ENCODE data around the gene CAMTA2. TPM values are rescaled to one million over a fixed set of nuclear protein-coding genes. Genes with fewer than 3 reads are reported as not detected.

The CAMTA2 gene
- total RNA-seq, 1 donor from 2014 or later = 43.1 TPM

DNA sequence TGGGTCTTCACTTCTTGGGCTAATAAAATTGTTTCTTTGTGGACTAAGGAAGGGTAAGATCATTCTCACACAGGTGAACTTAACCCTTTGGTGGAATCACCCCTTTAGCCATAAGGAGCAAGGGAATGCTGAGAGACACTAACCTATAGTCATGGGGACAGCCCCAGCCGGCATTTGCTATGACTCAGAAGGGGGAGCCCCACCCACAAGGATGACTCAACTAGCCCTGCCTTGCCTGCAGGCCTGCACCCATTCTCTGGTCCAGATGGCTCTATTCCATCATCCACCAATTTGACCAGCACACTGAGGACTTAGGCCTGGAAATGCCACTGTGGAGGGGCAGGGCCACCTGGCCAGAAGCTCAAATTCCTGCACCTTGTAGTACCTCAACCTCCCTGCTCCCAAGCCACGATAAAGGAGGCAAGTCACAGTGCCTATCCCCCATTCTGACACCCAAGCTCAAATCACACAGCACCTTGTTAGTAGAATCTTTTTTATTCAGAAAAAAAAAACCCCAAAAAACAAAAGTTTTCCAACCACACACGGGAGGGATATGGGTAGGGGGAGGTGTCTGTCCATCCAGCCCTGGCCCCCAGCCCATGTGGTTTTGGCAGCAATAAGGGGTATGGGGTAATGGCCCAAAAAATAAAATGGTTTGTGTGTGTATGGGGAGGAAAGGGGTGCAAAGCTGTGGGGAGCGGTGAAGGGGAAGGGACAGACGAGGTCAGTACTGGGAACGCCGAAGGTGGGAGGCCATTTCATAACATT, 42.1 kb downstream of the CAMTA2 start:
- TF ChIP-seq, protein P1, sequence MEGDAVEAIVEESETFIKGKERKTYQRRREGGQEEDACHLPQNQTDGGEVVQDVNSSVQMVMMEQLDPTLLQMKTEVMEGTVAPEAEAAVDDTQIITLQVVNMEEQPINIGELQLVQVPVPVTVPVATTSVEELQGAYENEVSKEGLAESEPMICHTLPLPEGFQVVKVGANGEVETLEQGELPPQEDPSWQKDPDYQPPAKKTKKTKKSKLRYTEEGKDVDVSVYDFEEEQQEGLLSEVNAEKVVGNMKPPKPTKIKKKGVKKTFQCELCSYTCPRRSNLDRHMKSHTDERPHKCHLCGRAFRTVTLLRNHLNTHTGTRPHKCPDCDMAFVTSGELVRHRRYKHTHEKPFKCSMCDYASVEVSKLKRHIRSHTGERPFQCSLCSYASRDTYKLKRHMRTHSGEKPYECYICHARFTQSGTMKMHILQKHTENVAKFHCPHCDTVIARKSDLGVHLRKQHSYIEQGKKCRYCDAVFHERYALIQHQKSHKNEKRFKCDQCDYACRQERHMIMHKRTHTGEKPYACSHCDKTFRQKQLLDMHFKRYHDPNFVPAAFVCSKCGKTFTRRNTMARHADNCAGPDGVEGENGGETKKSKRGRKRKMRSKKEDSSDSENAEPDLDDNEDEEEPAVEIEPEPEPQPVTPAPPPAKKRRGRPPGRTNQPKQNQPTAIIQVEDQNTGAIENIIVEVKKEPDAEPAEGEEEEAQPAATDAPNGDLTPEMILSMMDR (IDR thresholded peaks at IDR 0.05; ENCODE audit: insufficient read depth, low read depth, low read length) = no peak
- TF ChIP-seq EZH2 (IDR thresholded peaks at IDR 0.05; ENCODE audit: insufficient read depth, low read length) = no peak
- H4K20me1 ChIP-seq (ENCODE audit: insufficient read depth, low read length) = peaks cover 60% of the 10 kb centered on the region
- DNase-seq (ENCODE audit: low read depth) = peak; percentile 86
- H3K4me2 ChIP-seq (ENCODE audit: low read length) = peak overlapping the region; percentile 99
- H3K9ac ChIP-seq (ENCODE audit: low read length) = peak overlapping the region; percentile 93
- H3K27ac ChIP-seq (ENCODE audit: low read depth, low read length) = peak overlapping the region; percentile 89
- peaks cover 25% of the 10 kb centered on the region for H3K36me3 Mint-ChIP-seq (ENCODE audit: low read depth, unreplicated experiment)
- no peaks in the 10 kb centered on the region for H3K9me3 ChIP-seq (ENCODE audit: insufficient read depth, low read depth, low read length)
- H3K4me1 ChIP-seq (ENCODE audit: insufficient read depth, low read length) = peaks cover 35% of the 10 kb centered on the region
- H3K27me3 Mint-ChIP-seq (ENCODE audit: low read depth, unreplicated experiment) = no peaks in the 10 kb centered on the region
- peak; percentile 64 for FAIRE-seq
- H3K27ac Mint-ChIP-seq (ENCODE audit: unreplicated experiment) = peak overlapping the region; percentile 96
- H3K4me1 Mint-ChIP-seq (ENCODE audit: low read depth, unreplicated experiment) = peaks cover 33% of the 10 kb centered on the region
- peaks cover 37% of the 10 kb centered on the region for H3K36me3 ChIP-seq (ENCODE audit: insufficient read depth, low read length)
- H3K79me2 ChIP-seq (ENCODE audit: insufficient read depth, low read length) = peaks cover 79% of the 10 kb centered on the region
- no peak overlapping the region for H2AFZ ChIP-seq (ENCODE audit: low read depth, low read length)
- H3K9me3 Mint-ChIP-seq (ENCODE audit: unreplicated experiment) = no peaks in the 10 kb centered on the region
- no peaks in the 10 kb centered on the region for H3K27me3 ChIP-seq (ENCODE audit: insufficient read depth, low read length)
- H3K4me3 ChIP-seq (ENCODE audit: insufficient read depth, low read depth, low read length) = peak overlapping the region; percentile 82
- H3K4me3 Mint-ChIP-seq (ENCODE audit: unreplicated experiment) = peak overlapping the region; percentile 98

DNA sequence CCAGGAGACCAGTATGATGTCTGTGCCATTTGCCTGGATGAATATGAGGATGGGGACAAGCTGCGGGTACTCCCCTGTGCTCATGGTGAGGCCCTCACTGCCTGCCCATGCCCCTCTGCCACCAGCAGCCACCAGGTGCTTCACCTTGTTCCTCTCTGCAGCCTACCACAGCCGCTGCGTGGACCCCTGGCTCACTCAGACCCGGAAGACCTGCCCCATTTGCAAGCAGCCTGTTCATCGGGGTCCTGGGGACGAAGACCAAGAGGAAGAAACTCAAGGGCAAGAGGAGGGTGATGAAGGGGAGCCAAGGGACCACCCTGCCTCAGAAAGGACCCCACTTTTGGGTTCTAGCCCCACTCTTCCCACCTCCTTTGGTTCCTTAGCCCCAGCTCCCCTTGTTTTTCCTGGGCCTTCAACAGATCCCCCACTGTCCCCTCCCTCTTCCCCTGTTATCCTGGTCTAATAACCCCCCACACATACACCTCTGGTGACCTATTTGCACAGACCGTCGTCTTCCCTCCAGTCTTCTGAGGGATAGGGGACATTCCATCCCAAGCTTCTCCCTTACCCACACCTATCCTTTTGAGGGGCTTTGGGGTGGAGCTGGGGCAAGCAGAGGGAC, 42.8 kb downstream of the CAMTA2 start:
- Histone ChIP-seq H3K4me2 (ENCODE audit: low read length) (peak overlapping the region; percentile 99), H2AFZ (ENCODE audit: low read depth, low read length) (no peak overlapping the region), H3K27me3 (ENCODE audit: insufficient read depth, low read length) (no peaks in the 10 kb centered on the region), H3K9ac (ENCODE audit: low read length) (peak overlapping the region; percentile 93), H3K4me1 (ENCODE audit: insufficient read depth, low read length) (peaks cover 31% of the 10 kb centered on the region), H3K27ac (ENCODE audit: low read depth, low read length) (peak overlapping the region; percentile 89), H3K36me3 (ENCODE audit: insufficient read depth, low read length) (peaks cover 37% of the 10 kb centered on the region), H3K4me3 (ENCODE audit: insufficient read depth, low read depth, low read length) (peak overlapping the region; percentile 82), H4K20me1 (ENCODE audit: insufficient read depth, low read length) (peaks cover 60% of the 10 kb centered on the region), H3K79me2 (ENCODE audit: insufficient read depth, low read length) (peaks cover 79% of the 10 kb centered on the region), H3K9me3 (ENCODE audit: insufficient read depth, low read depth, low read length) (no peaks in the 10 kb centered on the region)
- DNase-seq (ENCODE audit: low read depth) (no peak), FAIRE-seq (no peak)
- no peak for TF ChIP-seq EZH2 (IDR thresholded peaks at IDR 0.05; ENCODE audit: insufficient read depth, low read length)
- TF ChIP-seq, protein P1 (IDR thresholded peaks at IDR 0.05; ENCODE audit: insufficient read depth, low read depth, low read length) = no peak
- Mint-ChIP-seq H3K4me1 (ENCODE audit: low read depth, unreplicated experiment) (peaks cover 33% of the 10 kb centered on the region), H3K9me3 (ENCODE audit: unreplicated experiment) (peaks cover 2% of the 10 kb centered on the region), H3K27ac (ENCODE audit: unreplicated experiment) (peak overlapping the region; percentile 96), H3K4me3 (ENCODE audit: unreplicated experiment) (peak overlapping the region; percentile 98), H3K36me3 (ENCODE audit: low read depth, unreplicated experiment) (peaks cover 25% of the 10 kb centered on the region), H3K27me3 (ENCODE audit: low read depth, unreplicated experiment) (no peaks in the 10 kb centered on the region)
